Activated B cell treated with CpG ODN at 0.5 μM for 24 hours (primary cell): ENCODE measurements around the gene KRTAP10-12. TPM values are rescaled to one million over a fixed set of nuclear protein-coding genes. Genes with fewer than 3 reads are reported as not detected.

Experiments used
- ATAC-seq: fragments of 200-7000 bp; cut with Tn5 transposase; one replicate; pipeline ENCODE4 v1.10.0; 2021; ENCODE audit warnings: low read depth, mild to moderate bottlenecking, moderate library complexity
- CTCF ChIA-PET: fragments of 350-600 bp; sonication (Branson Sonifier 250); formaldehyde crosslinking; loops from one replicate; lab custom pipeline; 2021; ENCODE audit warnings: antibody characterized with exemption; lab: Charles Lee
- POLR2A ChIA-PET: fragments of 350-600 bp; sonication (Branson Sonifier 250); formaldehyde crosslinking; loops from one replicate; lab custom pipeline; 2021; ENCODE audit warnings: antibody characterized with exemption; lab: Charles Lee
- DNase-seq: peaks from one replicate; pipeline ENCODE4 v3.0.0; 2022
- H3K27ac Mint-ChIP-seq: one replicate; pipeline ENCODE4 v1.8.0; 2020; ENCODE audit warnings: mixed read lengths
- H3K27me3 Mint-ChIP-seq: one replicate; pipeline ENCODE4 v1.8.0; 2021; ENCODE audit warnings: mixed read lengths
- H3K36me3 Mint-ChIP-seq: one replicate; pipeline ENCODE4 v1.8.0; 2021; ENCODE audit warnings: low read depth, mixed read lengths
- H3K4me1 Mint-ChIP-seq: one replicate; pipeline ENCODE4 v1.8.0; 2021; ENCODE audit warnings: mixed read lengths
- H3K4me3 Mint-ChIP-seq: one replicate; pipeline ENCODE4 v1.8.0; 2020; ENCODE audit warnings: mild to moderate bottlenecking, mixed read lengths
- H3K9me3 Mint-ChIP-seq: one replicate; pipeline ENCODE4 v1.8.0; 2020; ENCODE audit warnings: mixed read lengths
- intact Hi-C: fragments of 100-400 bp; cut with micrococcal nuclease; formaldehyde crosslinking; loops from one replicate; pipeline ENCODE4 v1.15.1; 2024
- total RNA-seq: library from RNA; stranded (reverse); gene quantifications from 2 replicates; pipeline ENCODE4 v1.2.3, GENCODE V29; 2022
- TF ChIP-seq, protein P1 (sequence below): fragments of 200-600 bp; IDR thresholded peaks from one replicate; pipeline ENCODE4 v1.8.0; 2022; ENCODE audit warnings: antibody characterized with exemption, mild to moderate bottlenecking

The KRTAP10-12 gene
- total RNA-seq, 1 donor from 2014 or later, result not detected

DNA sequence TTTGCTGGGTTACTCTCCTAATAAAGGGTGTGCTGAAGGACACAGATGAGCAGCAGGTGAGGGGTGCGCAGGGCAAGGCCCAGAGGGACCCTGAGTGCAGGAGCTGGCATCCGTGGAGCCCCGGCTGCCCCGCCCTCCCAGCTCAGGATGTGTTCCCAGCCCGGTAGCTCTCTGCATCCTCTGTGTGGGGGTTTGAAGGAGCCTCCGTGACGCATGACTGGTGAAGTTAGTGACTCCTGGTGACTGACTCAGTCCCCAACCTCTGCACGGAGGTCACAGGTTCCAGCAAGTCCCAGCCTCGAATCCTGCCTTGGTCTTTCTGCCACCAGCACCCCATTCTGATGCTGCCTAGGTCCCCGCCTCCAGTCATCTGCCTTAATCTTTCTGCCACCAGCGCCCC, 36.0 kb downstream of the KRTAP10-12 start:
- TF ChIP-seq, protein P1, sequence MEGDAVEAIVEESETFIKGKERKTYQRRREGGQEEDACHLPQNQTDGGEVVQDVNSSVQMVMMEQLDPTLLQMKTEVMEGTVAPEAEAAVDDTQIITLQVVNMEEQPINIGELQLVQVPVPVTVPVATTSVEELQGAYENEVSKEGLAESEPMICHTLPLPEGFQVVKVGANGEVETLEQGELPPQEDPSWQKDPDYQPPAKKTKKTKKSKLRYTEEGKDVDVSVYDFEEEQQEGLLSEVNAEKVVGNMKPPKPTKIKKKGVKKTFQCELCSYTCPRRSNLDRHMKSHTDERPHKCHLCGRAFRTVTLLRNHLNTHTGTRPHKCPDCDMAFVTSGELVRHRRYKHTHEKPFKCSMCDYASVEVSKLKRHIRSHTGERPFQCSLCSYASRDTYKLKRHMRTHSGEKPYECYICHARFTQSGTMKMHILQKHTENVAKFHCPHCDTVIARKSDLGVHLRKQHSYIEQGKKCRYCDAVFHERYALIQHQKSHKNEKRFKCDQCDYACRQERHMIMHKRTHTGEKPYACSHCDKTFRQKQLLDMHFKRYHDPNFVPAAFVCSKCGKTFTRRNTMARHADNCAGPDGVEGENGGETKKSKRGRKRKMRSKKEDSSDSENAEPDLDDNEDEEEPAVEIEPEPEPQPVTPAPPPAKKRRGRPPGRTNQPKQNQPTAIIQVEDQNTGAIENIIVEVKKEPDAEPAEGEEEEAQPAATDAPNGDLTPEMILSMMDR, result no peak
- intact Hi-C loops, result no loop called here
- Mint-ChIP-seq H3K4me3 (no peak overlapping the region), H3K9me3 (no peaks in the 10 kb centered on the region), H3K36me3 (no peaks in the 10 kb centered on the region), H3K4me1 (no peaks in the 10 kb centered on the region), H3K27me3 (peaks cover 17% of the 10 kb centered on the region), H3K27ac (no peak overlapping the region)
- ChIA-PET POLR2A (no interaction called here), CTCF (no interaction called here)
- DNase-seq (no peak), ATAC-seq (no peak)

DNA sequence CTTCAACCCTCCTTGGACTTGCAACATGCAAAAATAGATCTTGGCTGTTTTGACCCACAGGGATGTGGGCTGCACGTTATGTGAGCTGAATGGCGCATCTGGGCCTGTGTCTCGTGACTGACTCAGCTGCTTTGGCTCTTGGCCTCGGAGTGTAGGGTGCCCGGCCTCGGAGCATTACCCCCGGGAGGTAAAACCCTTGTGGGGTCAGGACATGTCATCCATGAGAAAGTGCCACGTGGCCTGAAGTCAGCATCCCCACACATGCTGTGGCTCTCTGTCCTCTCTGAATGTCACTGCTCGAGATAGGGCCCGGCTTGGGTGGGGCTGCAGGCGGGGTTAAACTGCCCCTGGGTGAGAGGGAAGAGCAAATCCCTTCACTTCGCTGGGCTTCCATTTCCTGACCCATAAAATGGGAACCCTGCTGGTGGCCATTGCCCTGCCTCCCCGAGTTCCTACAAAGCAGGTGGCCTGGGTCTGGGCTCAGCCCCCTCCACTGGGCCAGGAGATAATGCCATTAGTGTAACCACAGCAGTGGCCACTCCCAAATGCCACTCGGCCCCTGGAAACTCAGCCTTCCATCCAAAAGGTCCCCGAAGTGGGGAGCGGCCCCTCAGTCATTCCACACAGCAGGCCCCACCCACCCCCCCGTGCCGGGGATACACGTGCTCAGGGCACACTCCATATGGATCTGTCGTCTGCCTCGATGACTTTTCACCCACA, 37.2 kb downstream of the KRTAP10-12 start:
- no peaks in the 10 kb centered on the region for H3K4me1 Mint-ChIP-seq
- intact Hi-C loops, result no loop called here
- no peak for ATAC-seq
- TF ChIP-seq, protein P1, result no peak
- peaks cover 1% of the 10 kb centered on the region for H3K9me3 Mint-ChIP-seq
- POLR2A ChIA-PET, result no interaction called here
- no peak overlapping the region for H3K4me3 Mint-ChIP-seq
- DNase-seq, result no peak
- H3K27ac Mint-ChIP-seq, result no peak overlapping the region
- CTCF ChIA-PET, result no interaction called here
- no peaks in the 10 kb centered on the region for H3K36me3 Mint-ChIP-seq
- peaks cover 12% of the 10 kb centered on the region for H3K27me3 Mint-ChIP-seq

DNA sequence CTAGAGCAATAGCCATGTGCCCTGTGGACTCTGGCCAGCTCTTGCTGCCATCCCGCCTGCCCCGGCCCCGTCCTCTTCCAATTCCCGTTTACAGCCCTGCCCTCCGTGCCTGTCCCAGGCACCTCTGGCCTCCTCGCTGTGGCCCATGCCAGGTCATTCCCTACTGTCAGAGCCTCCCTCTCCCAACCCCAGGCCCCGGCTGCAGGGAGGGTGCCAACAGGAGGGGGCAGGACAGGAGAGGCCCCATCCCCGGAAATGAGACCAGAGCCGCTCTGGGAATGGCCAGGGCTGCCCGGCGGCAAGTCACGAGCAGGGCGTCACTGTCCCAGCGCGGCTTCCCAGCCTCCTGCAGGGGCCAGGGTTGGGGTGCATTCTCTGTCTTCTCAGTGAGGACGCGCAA, 37.9 kb downstream of the KRTAP10-12 start:
- intact Hi-C loops, result no loop called here
- ATAC-seq, result no peak
- TF ChIP-seq, protein P1, result no peak
- CTCF ChIA-PET, result no interaction called here
- POLR2A ChIA-PET, result no interaction called here
- Mint-ChIP-seq H3K27me3 (peaks cover 11% of the 10 kb centered on the region), H3K4me3 (no peak overlapping the region), H3K27ac (no peak overlapping the region), H3K4me1 (no peaks in the 10 kb centered on the region), H3K9me3 (peaks cover 3% of the 10 kb centered on the region), H3K36me3 (no peaks in the 10 kb centered on the region)
- no peak for DNase-seq

DNA sequence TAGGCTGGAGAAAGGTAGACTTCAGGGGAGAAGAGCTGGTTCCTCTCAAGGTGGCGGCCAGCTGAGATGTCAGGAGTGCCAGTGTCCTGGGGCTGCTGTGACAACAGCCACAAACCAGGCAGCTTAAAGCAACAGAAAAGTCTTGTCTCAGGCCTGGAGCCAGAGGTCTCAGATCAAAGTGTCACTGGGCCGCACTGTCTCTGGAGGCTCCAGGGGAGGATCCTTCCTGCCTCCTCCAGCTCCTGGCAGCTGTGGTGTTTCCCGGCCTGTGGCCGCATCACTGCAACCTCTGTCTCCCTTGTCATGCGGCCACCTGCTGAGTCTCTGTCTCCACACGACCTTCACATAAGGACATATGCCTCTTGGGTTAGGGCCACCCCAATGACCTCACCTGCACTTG, 38.8 kb downstream of the KRTAP10-12 start:
- H3K27me3 Mint-ChIP-seq, result peaks cover 6% of the 10 kb centered on the region
- intact Hi-C loops, result no loop called here
- CTCF ChIA-PET, result no interaction called here

DNA sequence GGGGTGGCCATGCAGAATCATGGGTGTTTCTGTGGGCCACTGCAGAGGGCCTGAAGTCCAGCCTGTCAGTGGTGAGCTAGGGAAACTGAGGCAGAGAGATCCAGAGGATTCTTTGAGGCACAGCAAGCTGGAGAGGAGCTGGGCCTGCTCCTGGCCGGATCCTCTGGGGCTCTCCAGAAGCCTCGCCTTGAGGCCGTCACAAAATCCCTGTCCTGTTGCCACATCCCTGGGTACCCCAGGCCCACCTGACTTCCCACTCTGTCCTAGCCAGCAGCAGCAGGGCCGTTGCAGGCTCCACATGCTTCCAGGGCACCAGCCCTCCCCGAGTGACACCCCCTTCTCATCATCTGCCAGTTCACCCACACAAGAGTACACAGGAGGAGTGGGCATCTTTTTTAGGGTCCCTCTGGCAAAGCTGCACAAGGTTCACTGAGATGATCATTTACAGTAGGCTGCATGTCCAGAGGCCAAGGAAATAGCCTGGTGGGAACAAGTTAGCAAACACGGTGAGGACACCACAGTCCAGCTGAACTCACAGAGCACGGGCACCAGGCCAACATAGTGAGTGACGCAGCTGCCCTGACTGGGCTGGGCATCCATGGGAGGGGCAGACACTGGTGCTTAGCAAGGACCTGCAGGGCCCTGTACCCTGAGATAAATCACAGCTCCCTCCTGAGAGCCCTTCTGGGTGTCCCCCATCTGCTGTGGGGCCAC, 39.5 kb downstream of the KRTAP10-12 start:
- Mint-ChIP-seq H3K9me3 (peaks cover 3% of the 10 kb centered on the region), H3K27me3 (peaks cover 6% of the 10 kb centered on the region), H3K36me3 (no peaks in the 10 kb centered on the region), H3K4me1 (no peaks in the 10 kb centered on the region), H3K4me3 (no peak overlapping the region), H3K27ac (no peak overlapping the region)
- DNase-seq (no peak), ATAC-seq (no peak)
- POLR2A ChIA-PET, result interaction anchor here (0.6 kb wide), 1 partner anchor 216 kb away, joined by 4 read pairs; no protein-coding TSS in a partner anchor
- TF ChIP-seq, protein P1, result no peak
- CTCF ChIA-PET, result no interaction called here
- intact Hi-C loops, result no loop called here

More for the DNA sequence above, 38.8 kb downstream of the KRTAP10-12 start:
- no peaks in the 10 kb centered on the region for H3K4me1 Mint-ChIP-seq
- no peak for DNase-seq
- H3K27ac Mint-ChIP-seq, result no peak overlapping the region
- ATAC-seq, result no peak
- peaks cover 3% of the 10 kb centered on the region for H3K9me3 Mint-ChIP-seq
- TF ChIP-seq, protein P1, result no peak
- H3K4me3 Mint-ChIP-seq, result no peak overlapping the region
- H3K36me3 Mint-ChIP-seq, result no peaks in the 10 kb centered on the region
- POLR2A ChIA-PET, result no interaction called here
